Lung (tissue), 12 donors: ENCODE measurements around the gene HEY2. TPM values are rescaled to one million over a fixed set of nuclear protein-coding genes. Genes with fewer than 3 reads are reported as not detected.

ENCODE experiments used
- ATAC-seq: fragments of 200-7000 bp; cut with Tn5 transposase; one replicate; pipeline ENCODE4 v1.9.1; 2020; ENCODE audit warnings: moderate number of reproducible peaks; ENCODE audit not compliant: insufficient read depth, low FRiP score
- DNase-seq, 3 donors: peaks; one replicate each; pipeline ENCODE4 v3.0.0-alpha.2; 2013 to 2017
- H3K27ac ChIP-seq, 2 donors: one replicate each; pipeline ENCODE4 v1.5.1; 2013; ENCODE audit warnings: mild to moderate bottlenecking in 2 of 2, moderate library complexity in 2 of 2, control low read depth in 1 of 2, inconsistent platforms in 1 of 2, low read depth in 1 of 2, low read length in 1 of 2
- H3K27me3 ChIP-seq, 3 donors: one replicate each; pipeline ENCODE4 v1.5.1; 2013; ENCODE audit warnings: low read length in 2 of 3; ENCODE audit not compliant: control insufficient read depth in 3 of 3, insufficient read depth in 3 of 3
- H3K36me3 ChIP-seq, 4 donors: one replicate each; pipeline ENCODE4 v1.5.1; 2013; ENCODE audit warnings: low read length in 4 of 4, mild to moderate bottlenecking in 1 of 4, moderate library complexity in 1 of 4; ENCODE audit not compliant: control insufficient read depth in 4 of 4, insufficient read depth in 4 of 4
- H3K4me1 ChIP-seq, 5 donors: one replicate each; pipeline ENCODE4 v1.5.1; 2013; ENCODE audit warnings: low read length in 5 of 5, mild to moderate bottlenecking in 2 of 5, moderate library complexity in 1 of 5; ENCODE audit not compliant: control insufficient read depth in 5 of 5, insufficient read depth in 5 of 5
- H3K4me3 ChIP-seq: one replicate; pipeline ENCODE4 v1.5.1; 2013; ENCODE audit warnings: mild to moderate bottlenecking, control low read depth, moderate library complexity
- H3K9ac ChIP-seq, 2 donors: one replicate each; pipeline ENCODE4 v1.5.1; 2013; ENCODE audit warnings: low read length in 2 of 2, control low read depth in 1 of 2; ENCODE audit not compliant: insufficient read depth in 1 of 2
- H3K9me3 ChIP-seq, 4 donors: one replicate each; pipeline ENCODE4 v1.5.1; 2013; ENCODE audit warnings: low read length in 3 of 4, mild to moderate bottlenecking in 1 of 4, moderate library complexity in 1 of 4; ENCODE audit not compliant: control insufficient read depth in 4 of 4, insufficient read depth in 3 of 4
- CTCF ChIP-seq: IDR thresholded peaks from 2 replicates; pipeline ENCODE4 v1.5.1; 2012; ENCODE audit warnings: mild to moderate bottlenecking; ENCODE audit errors: control extremely low read depth, extremely low read depth
- whole genome bisulfite sequencing, 2 donors: extraction: QIAGEN DNeasy Blood & Tissue Kit; methylation state at CpG; one replicate each; pipeline ENCODE4 v1.1.7; 2013; 5-methylcytosine and 5-hydroxymethylcytosine counted together
- polyA plus RNA-seq, 2 donors: library from polyadenylated mRNA; stranded (reverse); fragments of 200-250 nt; gene quantifications; one replicate each; pipeline ENCODE4 v1.2.1, GENCODE V29; 2013
- total RNA-seq, 2 donors: library from RNA; depleted of rRNA in 1 of 2; stranded (reverse); fragments of >200 nt in 1 of 2; gene quantifications; one replicate each; pipeline ENCODE4 v1.2.1, GENCODE V29; 2014 to 2021
- donor health status: control.
- donor health status: control.
- donor health status: Bipolar disorder and iron deficiency.
- donor health status: healthy.
- donor health status: DM: yes; HTN: yes; CAD: no.

HEY2 gene
- total and polyA plus RNA-seq, 4 donors = 1.0 to 5.2 (median 1.5) TPM

GRCh38 chr6:125784365-125784764 lies 34.9 kb downstream of the HEY2 start:
- Histone ChIP-seq H3K4me1 (peaks cover 0 to 4% (median 0%) of the 10 kb centered on the region in 5 donors), H3K9ac (no peak overlapping the region), H3K4me3 (no peak overlapping the region), H3K27ac (no peak overlapping the region), H3K27me3 (no peaks in the 10 kb centered on the region), H3K36me3 (no peaks in the 10 kb centered on the region), H3K9me3 (no peaks in the 10 kb centered on the region)
- no peak for TF ChIP-seq CTCF
- no peak for ATAC-seq
- no peak for DNase-seq
- 75 to 83% methylated on average over 2 of the region's 2 CpGs for WGBS, 2 donors

GRCh38 chr6:125787791-125788190 lies 38.4 kb downstream of the HEY2 start:
- no peak overlapping the region for H3K4me3 ChIP-seq
- TF ChIP-seq CTCF = no peak
- 33 to 35% methylated on average over 2 of the region's 2 CpGs for WGBS, 2 donors
- no peaks in the 10 kb centered on the region for H3K27me3 ChIP-seq
- DNase-seq = peak; percentile 28 to 46 (median 42)
- peaks cover 0 to 19% (median 3%) of the 10 kb centered on the region in 5 donors for H3K4me1 ChIP-seq
- no peaks in the 10 kb centered on the region for H3K9me3 ChIP-seq
- ATAC-seq = no peak
- no peak overlapping the region for H3K9ac ChIP-seq
- H3K36me3 ChIP-seq = no peaks in the 10 kb centered on the region
- H3K27ac ChIP-seq = no peak overlapping the region

- H3K4me1 ChIP-seq = peaks cover 2 to 19% (median 4%) of the 10 kb centered on the region in 5 donors
- H3K9ac ChIP-seq = peak overlapping the region in 1 of 2 donors; percentile 56
- no peak overlapping the region for H3K4me3 ChIP-seq
- no peaks in the 10 kb centered on the region for H3K36me3 ChIP-seq
- H3K9me3 ChIP-seq = no peaks in the 10 kb centered on the region
- no peak for ATAC-seq
- no peak for TF ChIP-seq CTCF
- no peak for DNase-seq
- WGBS, 2 donors = 15 to 36% methylated on average over 1 of the region's 1 CpG
- H3K27me3 ChIP-seq = no peaks in the 10 kb centered on the region
- peak overlapping the region in 1 of 2 donors; percentile 38 for H3K27ac ChIP-seq
Observed at GRCh38 chr6:125789167-125789566, 39.7 kb downstream of the HEY2 start.
